Endothelial cell (in vitro differentiated cells): ENCODE measurements around the gene CSNK1G1. TPM values are rescaled to one million over a fixed set of nuclear protein-coding genes. Genes with fewer than 3 reads are reported as not detected.

Experiments used
- DNase-seq: peaks from one replicate; pipeline ENCODE4 v3.0.0; 2021; ENCODE audit warnings: low spot score
- H3K27ac Mint-ChIP-seq: one replicate; pipeline ENCODE4 v1.8.0; 2021; ENCODE audit warnings: mixed read lengths, inconsistent platforms; ENCODE audit not compliant: unreplicated experiment
- H3K27me3 Mint-ChIP-seq: one replicate; pipeline ENCODE4 v1.8.0; 2021; ENCODE audit warnings: mild to moderate bottlenecking, moderate library complexity, mixed read lengths, inconsistent platforms; ENCODE audit not compliant: unreplicated experiment
- H3K36me3 Mint-ChIP-seq: one replicate; pipeline ENCODE4 v1.8.0; 2021; ENCODE audit warnings: mild to moderate bottlenecking, low read depth, mixed read lengths, inconsistent platforms; ENCODE audit not compliant: unreplicated experiment
- H3K4me1 Mint-ChIP-seq: one replicate; pipeline ENCODE4 v1.8.0; 2021; ENCODE audit warnings: mild to moderate bottlenecking, mixed read lengths, inconsistent platforms; ENCODE audit not compliant: unreplicated experiment
- H3K4me3 Mint-ChIP-seq: one replicate; pipeline ENCODE4 v1.8.0; 2021; ENCODE audit warnings: mild to moderate bottlenecking, mixed read lengths, inconsistent platforms; ENCODE audit not compliant: unreplicated experiment
- H3K9me3 Mint-ChIP-seq: one replicate; pipeline ENCODE4 v1.8.0; 2021; ENCODE audit warnings: mixed read lengths, inconsistent platforms; ENCODE audit not compliant: unreplicated experiment
- total RNA-seq: library from RNA; stranded (reverse); fragmentation: NEBNext Ultra II Directional; extraction: Animal tissue kit (Norgen Biotek cat#: 25700); gene quantifications from one replicate; pipeline ENCODE4 v1.2.1, GENCODE V29; 2021; ENCODE audit not compliant: unreplicated experiment
- TF ChIP-seq, protein P1 (sequence below): fragments of 200-600 bp; sonication (generic); IDR thresholded peaks from one replicate; pipeline ENCODE4 v1.5.0; 2021; ENCODE audit warnings: antibody characterized with exemption; ENCODE audit not compliant: unreplicated experiment

CSNK1G1 gene
- total RNA-seq, 1 donor from 2014 or later = 22.9 TPM

- no peak overlapping the region for H3K27ac Mint-ChIP-seq
- no peaks in the 10 kb centered on the region for H3K27me3 Mint-ChIP-seq
- no peak for DNase-seq
- TF ChIP-seq, protein P1, sequence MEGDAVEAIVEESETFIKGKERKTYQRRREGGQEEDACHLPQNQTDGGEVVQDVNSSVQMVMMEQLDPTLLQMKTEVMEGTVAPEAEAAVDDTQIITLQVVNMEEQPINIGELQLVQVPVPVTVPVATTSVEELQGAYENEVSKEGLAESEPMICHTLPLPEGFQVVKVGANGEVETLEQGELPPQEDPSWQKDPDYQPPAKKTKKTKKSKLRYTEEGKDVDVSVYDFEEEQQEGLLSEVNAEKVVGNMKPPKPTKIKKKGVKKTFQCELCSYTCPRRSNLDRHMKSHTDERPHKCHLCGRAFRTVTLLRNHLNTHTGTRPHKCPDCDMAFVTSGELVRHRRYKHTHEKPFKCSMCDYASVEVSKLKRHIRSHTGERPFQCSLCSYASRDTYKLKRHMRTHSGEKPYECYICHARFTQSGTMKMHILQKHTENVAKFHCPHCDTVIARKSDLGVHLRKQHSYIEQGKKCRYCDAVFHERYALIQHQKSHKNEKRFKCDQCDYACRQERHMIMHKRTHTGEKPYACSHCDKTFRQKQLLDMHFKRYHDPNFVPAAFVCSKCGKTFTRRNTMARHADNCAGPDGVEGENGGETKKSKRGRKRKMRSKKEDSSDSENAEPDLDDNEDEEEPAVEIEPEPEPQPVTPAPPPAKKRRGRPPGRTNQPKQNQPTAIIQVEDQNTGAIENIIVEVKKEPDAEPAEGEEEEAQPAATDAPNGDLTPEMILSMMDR = no peak
- no peaks in the 10 kb centered on the region for H3K9me3 Mint-ChIP-seq
- peaks cover 4% of the 10 kb centered on the region for H3K36me3 Mint-ChIP-seq
- peaks cover 11% of the 10 kb centered on the region for H3K4me1 Mint-ChIP-seq
- H3K4me3 Mint-ChIP-seq = no peak overlapping the region
Measured at GRCh38 chr15:64249883-64250575, 105.9 kb downstream of the CSNK1G1 start.

DNA sequence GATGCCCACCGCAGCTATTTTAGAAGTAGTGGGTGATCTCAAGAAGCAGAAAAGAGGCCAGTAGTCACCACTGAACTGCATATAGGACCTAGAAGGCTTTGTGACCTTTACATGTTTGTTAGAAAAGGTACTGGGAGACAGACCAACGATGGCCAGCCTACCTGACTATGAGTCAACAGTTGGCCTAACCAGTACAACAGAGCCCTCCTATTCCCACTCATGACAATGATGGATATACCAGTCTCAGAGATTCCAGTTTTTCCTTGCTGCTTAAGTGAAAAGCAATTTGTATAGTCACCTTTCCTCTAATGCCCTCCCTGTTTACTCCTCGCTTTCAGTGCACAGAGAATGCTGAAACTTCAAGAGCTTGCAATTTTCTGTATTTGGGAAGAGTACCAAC is 106.6 kb downstream of the CSNK1G1 start:
- Mint-ChIP-seq H3K27me3 (no peaks in the 10 kb centered on the region), H3K27ac (no peak overlapping the region), H3K9me3 (no peaks in the 10 kb centered on the region), H3K36me3 (peaks cover 4% of the 10 kb centered on the region), H3K4me3 (no peak overlapping the region), H3K4me1 (peaks cover 11% of the 10 kb centered on the region)
- TF ChIP-seq, protein P1 = no peak
- no peak for DNase-seq

GRCh38 chr15:64247906-64248541 is 107.9 kb downstream of the CSNK1G1 start:
- peak overlapping the region; percentile 38 for H3K27ac Mint-ChIP-seq
- DNase-seq = no peak
- no peak overlapping the region for H3K4me3 Mint-ChIP-seq
- H3K27me3 Mint-ChIP-seq = no peaks in the 10 kb centered on the region
- TF ChIP-seq, protein P1 = no peak
- H3K36me3 Mint-ChIP-seq = peaks cover 4% of the 10 kb centered on the region
- no peaks in the 10 kb centered on the region for H3K9me3 Mint-ChIP-seq
- peaks cover 11% of the 10 kb centered on the region for H3K4me1 Mint-ChIP-seq

DNA sequence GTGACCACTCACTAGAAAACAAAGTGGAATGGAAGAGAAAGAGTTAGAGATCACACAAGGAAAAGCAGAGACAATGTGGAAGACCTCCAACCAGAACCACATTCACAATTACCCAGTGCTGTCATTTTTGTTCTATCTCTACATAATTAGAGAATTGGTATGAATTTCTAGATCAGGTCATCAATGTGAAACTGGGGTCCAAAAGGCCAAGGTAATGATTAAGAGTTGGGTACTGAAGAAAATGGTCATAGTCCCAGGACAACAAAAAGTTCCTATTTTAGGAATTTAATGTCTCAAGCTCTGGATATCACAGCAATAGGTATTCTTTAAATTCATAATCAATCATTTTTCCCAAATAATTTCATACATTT is 108.5 kb downstream of the CSNK1G1 start:
- Mint-ChIP-seq H3K9me3 (no peaks in the 10 kb centered on the region), H3K4me1 (peaks cover 11% of the 10 kb centered on the region), H3K27me3 (no peaks in the 10 kb centered on the region), H3K36me3 (peaks cover 4% of the 10 kb centered on the region), H3K4me3 (no peak overlapping the region), H3K27ac (peak overlapping the region; percentile 38)
- DNase-seq = no peak
- TF ChIP-seq, protein P1 = no peak

DNA sequence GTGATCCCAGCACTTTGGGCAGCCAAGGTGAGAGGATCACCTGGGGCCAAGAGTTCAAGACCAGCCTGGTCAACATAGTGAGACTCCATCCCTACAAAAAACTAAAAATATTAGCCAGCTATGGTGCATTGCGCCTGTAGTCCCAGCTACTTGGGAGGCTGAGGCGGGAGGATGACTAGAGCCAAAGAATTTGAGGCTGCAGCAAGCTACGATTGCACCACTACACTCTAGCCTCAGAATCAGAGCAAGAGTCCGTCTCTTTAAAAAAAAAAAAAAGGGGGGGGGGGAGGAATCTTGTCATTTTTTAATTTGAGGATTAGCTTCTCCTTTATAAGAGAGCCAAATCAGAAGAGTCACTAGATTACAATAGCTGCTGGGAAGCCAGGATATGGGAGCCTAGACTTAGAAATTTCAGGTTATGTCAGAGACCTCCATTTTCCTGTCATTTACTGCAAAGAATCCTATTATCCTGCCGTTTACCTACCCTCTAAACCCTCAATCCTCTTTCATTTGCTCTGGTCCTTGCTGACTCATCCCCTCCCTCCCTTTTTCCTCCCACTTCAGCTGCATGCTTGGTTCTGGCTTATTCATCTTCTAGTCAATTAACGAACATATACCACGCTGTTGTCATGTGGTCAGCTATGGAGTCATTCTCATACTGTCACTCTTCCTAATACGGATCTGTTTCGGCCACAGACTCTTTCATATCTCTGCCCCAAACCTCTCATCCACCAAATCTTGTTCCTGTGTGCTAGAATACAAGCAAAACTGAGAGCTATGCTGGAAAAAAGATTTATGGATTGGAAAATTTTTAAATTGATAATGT is 109.4 kb downstream of the CSNK1G1 start:
- no peaks in the 10 kb centered on the region for H3K9me3 Mint-ChIP-seq
- H3K36me3 Mint-ChIP-seq = peaks cover 4% of the 10 kb centered on the region
- peaks cover 11% of the 10 kb centered on the region for H3K4me1 Mint-ChIP-seq
- H3K27me3 Mint-ChIP-seq = peaks cover 2% of the 10 kb centered on the region
- no peak for DNase-seq
- TF ChIP-seq, protein P1 = no peak
- no peak overlapping the region for H3K4me3 Mint-ChIP-seq
- H3K27ac Mint-ChIP-seq = no peak overlapping the region
